K562 (cell line): ENCODE measurements around the gene EFNA5. TPM values are rescaled to one million over a fixed set of nuclear protein-coding genes. Genes with fewer than 3 reads are reported as not detected.

Experiments
- ATAC-seq: fragments of 200-7000 bp; cut with Tn5 transposase; 3 replicates; pipeline ENCODE4 v1.9.1; 2020; ENCODE audit warnings: moderate library complexity
- BruUV-seq: library from RNA; stranded (reverse); fragments of 400-500 nt; replicated peaks from 2 replicates; lab custom pipeline; 2021; lab: Mats Ljungman, UMichigan
- CTCF ChIA-PET: fragments of 300-600 bp; formaldehyde crosslinking; extraction: SDS; loops from one replicate; lab custom pipeline; 2021; ENCODE audit warnings: low intra/inter-chr PET ratio; lab: Yijun Ruan, JAX
- POLR2A ChIA-PET: fragments of 300-600, 350-650 bp; sonication (Branson Sonifier 250); formaldehyde crosslinking; extraction: SDS; loops from one replicate; lab custom pipeline; 2021; ENCODE audit warnings: antibody characterized with exemption, inconsistent platforms; lab: Yijun Ruan, JAX
- DNase-seq, 4 experiments: peaks; one replicate each; pipeline versions ENCODE4 v3.0.0 to v3.0.0-alpha.2; 2011 to 2018; ENCODE audit warnings: low spot score in 3 of 4, mixed read lengths in 3 of 4; ENCODE audit errors: extremely low read depth in 1 of 4
- FAIRE-seq: peaks from 2 replicates; lab custom pipeline; 2011; peaks lifted over from hg19 to GRCh38; lab: Jason Lieb, UNC
- H2AFZ ChIP-seq: 2 replicates; pipeline ENCODE4 v1.6.0; 2011; ENCODE audit warnings: low read depth, low read length, control low read depth, inconsistent platforms
- H3K27ac ChIP-seq: fragments of 200-600 bp; 3 replicates; pipeline ENCODE4 v1.8.0; 2011; ENCODE audit warnings: low read depth, mild to moderate bottlenecking, control low read depth, inconsistent platforms, low read length, moderate library complexity, mixed read lengths; ENCODE audit errors: extremely low read depth
- H3K27me3 ChIP-seq, 2 experiments: fragments of 300-600 bp in 1 of 2; 2 replicates in 1 of 2; 3 replicates in 1 of 2; pipeline versions ENCODE4 v1.6.0 to v1.8.0; 2011; ENCODE audit warnings: inconsistent platforms in 2 of 2, low read length in 2 of 2, mild to moderate bottlenecking in 1 of 2, mixed read lengths in 1 of 2, moderate library complexity in 1 of 2; ENCODE audit not compliant: control insufficient read depth in 2 of 2, insufficient read depth in 2 of 2
- H3K36me3 ChIP-seq: fragments of 300-600 bp; 3 replicates; pipeline ENCODE4 v1.8.0; 2011; ENCODE audit warnings: mild to moderate bottlenecking, low read length, inconsistent platforms; ENCODE audit not compliant: control insufficient read depth, insufficient read depth
- H3K4me1 ChIP-seq, 2 experiments: fragments of 200-600 bp in 1 of 2; replicated peaks in 1 of 2; 2 replicates in 1 of 2; 3 replicates in 1 of 2; pipeline versions ENCODE4 v1.5.1 to v1.8.0; 2011; ENCODE audit warnings: inconsistent platforms in 2 of 2, low read length in 2 of 2, mild to moderate bottlenecking in 1 of 2, mixed read lengths in 1 of 2, moderate library complexity in 1 of 2; ENCODE audit not compliant: control insufficient read depth in 2 of 2, insufficient read depth in 2 of 2
- H3K4me2 ChIP-seq: 2 replicates; pipeline ENCODE4 v1.6.1; 2011; ENCODE audit warnings: low read length, control low read depth, inconsistent platforms, mixed read lengths; ENCODE audit not compliant: insufficient read depth
- H3K4me3 ChIP-seq: fragments of 200-600 bp; sonication (generic), shearing (Covaris generic); 2 replicates; pipeline ENCODE4 v1.5.1; 2016; ENCODE audit warnings: control low read depth, inconsistent platforms
- H3K79me2 ChIP-seq: fragments of 200-600 bp; 3 replicates; pipeline ENCODE4 v1.8.0; 2011; ENCODE audit warnings: low read length, inconsistent platforms; ENCODE audit not compliant: control insufficient read depth, insufficient read depth
- H3K9ac ChIP-seq, 2 experiments: 2 replicates each; pipeline versions ENCODE4 v1.6.0 to v1.6.1; 2011; ENCODE audit warnings: low read depth in 2 of 2, low read length in 2 of 2, control low read depth in 1 of 2, inconsistent platforms in 1 of 2, mild to moderate bottlenecking in 1 of 2, mixed read lengths in 1 of 2; ENCODE audit not compliant: insufficient read depth in 1 of 2
- H3K9me1 ChIP-seq: one replicate; pipeline ENCODE4 v1.6.0; 2011; ENCODE audit warnings: inconsistent platforms, mild to moderate bottlenecking, low read length, moderate library complexity; ENCODE audit not compliant: control insufficient read depth, insufficient read depth
- H3K9me3 ChIP-seq: replicated peaks from 2 replicates; pipeline ENCODE4 v1.5.1; 2011; ENCODE audit warnings: low read depth, low read length, inconsistent platforms; ENCODE audit not compliant: control insufficient read depth, insufficient read depth
- H4K20me1 ChIP-seq: replicated peaks from 2 replicates; pipeline ENCODE4 v1.6.1; 2011; ENCODE audit warnings: low read length, inconsistent platforms, mixed read lengths; ENCODE audit not compliant: control insufficient read depth, insufficient read depth
- CBFB ChIP-seq: sonication (generic); formaldehyde crosslinking; IDR thresholded peaks from 2 replicates; pipeline ENCODE4 v1.4.0; 2020; ENCODE audit warnings: mild to moderate bottlenecking, missing genetic modification reagents
- CCAR2 ChIP-seq: fragments of 200-400 bp; formaldehyde crosslinking; IDR thresholded peaks from 2 replicates; pipeline ENCODE4 v1.6.1; 2017; ENCODE audit warnings: mild to moderate bottlenecking, low read depth, low read length
- CTBP1 ChIP-seq: fragments of 450-650 bp; IDR thresholded peaks from 2 replicates; pipeline ENCODE4 v1.6.1; 2016; ENCODE audit warnings: borderline replicate concordance
- IFI16 ChIP-seq: fragments of 250-450 bp; sonication (Bioruptor Pico); IDR thresholded peaks from 2 replicates; pipeline ENCODE4 v2.1.2; 2022; ENCODE audit warnings: mild to moderate bottlenecking, inconsistent platforms
- KAT8 ChIP-seq: fragments of 450-650 bp; IDR thresholded peaks from 2 replicates; pipeline ENCODE4 v1.6.1; 2016; ENCODE audit warnings: low read depth, mild to moderate bottlenecking
- MIER1 ChIP-seq: fragments of 450-650 bp; IDR thresholded peaks from 2 replicates; pipeline ENCODE4 v1.6.1; 2016; ENCODE audit warnings: antibody characterized with exemption, mild to moderate bottlenecking, low read depth
- NFIX ChIP-seq: fragments of 250-450 bp; sonication (Bioruptor Pico); IDR thresholded peaks from 2 replicates; pipeline ENCODE4 v1.4.0; 2020; ENCODE audit warnings: low read depth, mild to moderate bottlenecking, moderate library complexity
- NR3C1 ChIP-seq: sonication (generic); formaldehyde crosslinking; IDR thresholded peaks from 2 replicates; pipeline ENCODE4 v1.8.1; 2022; ENCODE audit warnings: missing genetic modification reagents
- RCOR1 ChIP-seq, 2 experiments: IDR thresholded peaks; 2 replicates each; pipeline ENCODE4 v1.6.1; 2012; ENCODE audit warnings: low read depth in 2 of 2, low read length in 2 of 2, borderline replicate concordance in 1 of 2, improper control_type of control experiment in 1 of 2
- SAFB2 ChIP-seq: fragments of 200-400 bp; formaldehyde crosslinking; IDR thresholded peaks from 2 replicates; pipeline ENCODE4 v1.6.1; 2018; ENCODE audit warnings: borderline replicate concordance, low read length, low read depth, moderate library complexity; ENCODE audit not compliant: severe bottlenecking
- SMAD4 ChIP-seq: fragments of 250-450 bp; sonication (Bioruptor Pico); conservative IDR thresholded peaks from 2 replicates; pipeline ENCODE4 v1.8.0; 2021; ENCODE audit warnings: inconsistent platforms, mild to moderate bottlenecking, moderate library complexity
- ZNF184 ChIP-seq: sonication (generic); formaldehyde crosslinking; IDR thresholded peaks from 2 replicates; pipeline ENCODE4 v1.5.0; 2020; ENCODE audit warnings: missing genetic modification reagents
- ZNF24 ChIP-seq: fragments of 450-650 bp; IDR thresholded peaks from 2 replicates; pipeline ENCODE4 v1.6.1; 2016
- ZNF584 ChIP-seq: fragments of 200-800 bp; sonication (Bioruptor generic); IDR thresholded peaks from 2 replicates; pipeline ENCODE4 v1.6.1; 2016; ENCODE audit warnings: low read depth, mild to moderate bottlenecking, missing genetic modification characterization, missing compliant biosample characterization
- ZNF79 ChIP-seq: fragments of 250-450 bp; sonication (Bioruptor Pico); IDR thresholded peaks from 2 replicates; pipeline ENCODE4 v1.4.0; 2020; ENCODE audit warnings: low read depth, mild to moderate bottlenecking, moderate library complexity
- WGBS: fragments of 100-300 bp; shearing (Covaris generic); methylation state at CpG from one replicate; pipeline ENCODE4 v1.1.6; 2016; ENCODE audit warnings: low coverage, mixed read lengths; ENCODE audit not compliant: insufficient coverage; ENCODE audit errors: missing lambda C conversion rate; 5-methylcytosine and 5-hydroxymethylcytosine counted together
- in situ Hi-C: fragments of 300-500 bp; cut with MboI; formaldehyde crosslinking; loops from 4 replicates; pipeline ENCODE4 v1.15.0; 2018; ENCODE audit warnings: inconsistent platforms, mixed read lengths
- intact Hi-C: fragments of 100-400 bp; cut with micrococcal nuclease; formaldehyde crosslinking; loops from 2 replicates; pipeline ENCODE4 v1.14.2; 2022
- polyA plus RNA-seq, 8 experiments: library from polyadenylated mRNA; depleted of rRNA in 4 of 8; stranded (reverse) in 5 of 8; unstranded in 3 of 8; fragments of >200 nt; fragmentation: Nextera tagmentation in 2 of 8; fragmentation: Illumina TruSeq in 1 of 8; extraction: Ambion mirVana in 2 of 8; extraction: Trizol in 1 of 8; gene quantifications; 2 replicates each; pipeline versions ENCODE4 v1.2.1 to v1.2.3, GENCODE V29; 2011 to 2014; ENCODE audit warnings: inconsistent platforms in 1 of 8, missing spikeins in 1 of 8
- total RNA-seq, 7 experiments: library from RNA; depleted of rRNA in 6 of 7; stranded (reverse); fragments of >200 nt in 6 of 7; fragmentation: Illumina TruSeq in 2 of 7; extraction: Trizol in 2 of 7; gene quantifications; 2 replicates each; pipeline versions ENCODE4 v1.2.1 to v1.2.3, GENCODE V29; 2011 to 2021; ENCODE audit warnings: low replicate concordance in 1 of 7
- TF ChIP-seq, protein P1 (sequence below): fragments of 250-450 bp; sonication (Bioruptor Pico); IDR thresholded peaks from 2 replicates; pipeline ENCODE4 v1.8.0; 2022; ENCODE audit warnings: inconsistent platforms
- TF ChIP-seq, protein P2 (sequence below): fragments of 250-450 bp; sonication (Bioruptor Pico); IDR thresholded peaks from 2 replicates; pipeline ENCODE4 v1.5.0; 2021
- TF ChIP-seq, protein P3 (sequence below), 2 experiments: IDR thresholded peaks in 1 of 2; conservative IDR thresholded peaks in 1 of 2; 2 replicates each; pipeline ENCODE4 v1.6.1; 2016; ENCODE audit warnings: low read depth in 2 of 2, mild to moderate bottlenecking in 1 of 2, missing compliant biosample characterization in 1 of 2, missing genetic modification characterization in 1 of 2, moderate library complexity in 1 of 2

Gene EFNA5
- total and polyA plus RNA-seq, 9 of the 15 experiments (the other 6 are each of a cell fraction or from before 2014, with no cell fraction given) = 0.20 TPM; not detected in 8

DNA sequence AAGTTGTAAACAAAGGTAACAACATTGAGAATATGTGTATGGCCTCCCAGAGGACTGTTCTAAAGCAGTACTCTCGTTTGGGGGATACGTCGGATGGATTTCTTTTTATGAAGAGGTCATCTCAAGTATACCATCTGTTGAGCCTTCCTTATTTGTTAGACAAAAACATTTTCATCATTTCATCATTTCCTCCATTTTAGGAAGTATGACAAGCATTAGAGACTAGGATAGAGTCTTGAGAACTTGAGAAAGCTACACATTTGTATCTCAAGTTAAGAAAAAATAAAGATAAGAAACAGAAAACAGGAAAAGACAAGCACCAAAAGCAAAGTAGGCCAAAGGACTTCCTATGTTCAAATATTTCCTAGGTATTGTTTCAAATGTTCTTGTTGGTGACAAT, 307.0 kb downstream of the EFNA5 start:
- Histone ChIP-seq H3K27ac (no peak overlapping the region), H3K9me3 (no peaks in the 10 kb centered on the region), H3K4me2 (no peak overlapping the region), H3K4me1 (no peaks in the 10 kb centered on the region), H3K9me1 (no peaks in the 10 kb centered on the region), H3K27me3 (no peaks in the 10 kb centered on the region), H3K79me2 (no peaks in the 10 kb centered on the region), H3K36me3 (no peaks in the 10 kb centered on the region), H3K9ac (no peak overlapping the region), H2AFZ (no peak overlapping the region), H4K20me1 (no peaks in the 10 kb centered on the region), H3K4me3 (no peak overlapping the region)
- CTCF ChIA-PET = no interaction called here
- in situ Hi-C loops (no loop called here), intact Hi-C loops (no loop called here)
- POLR2A ChIA-PET = no interaction called here
- ATAC-seq (no peak), FAIRE-seq (no peak), DNase-seq (no peak)
- WGBS = 0% methylated on average over 3 of the region's 3 CpGs
- BruUV-seq = no TSS peak
- TF ChIP-seq ZNF79 (CRISPR knock-in tag) (no peak), SAFB2 (no peak), SMAD4 (CRISPR knock-in tag) (no peak), ZNF24 (no peak), CBFB (CRISPR knock-in tag) (no peak), RCOR1 (IDR thresholded peaks at IDR 0.05; ENCODE audit: borderline replicate concordance in 1 of 2, low read depth in 2 of 2, low read length in 2 of 2) (no peak), IFI16 (no peak), ZNF184 (CRISPR knock-in tag) (no peak), MIER1 (no peak), NR3C1 (CRISPR knock-in tag) (no peak), ZNF584 (CRISPR knock-in tag) (no peak), NFIX (CRISPR knock-in tag) (no peak), CCAR2 (no peak), KAT8 (no peak), CTBP1 (no peak)
- TF ChIP-seq, protein P1, sequence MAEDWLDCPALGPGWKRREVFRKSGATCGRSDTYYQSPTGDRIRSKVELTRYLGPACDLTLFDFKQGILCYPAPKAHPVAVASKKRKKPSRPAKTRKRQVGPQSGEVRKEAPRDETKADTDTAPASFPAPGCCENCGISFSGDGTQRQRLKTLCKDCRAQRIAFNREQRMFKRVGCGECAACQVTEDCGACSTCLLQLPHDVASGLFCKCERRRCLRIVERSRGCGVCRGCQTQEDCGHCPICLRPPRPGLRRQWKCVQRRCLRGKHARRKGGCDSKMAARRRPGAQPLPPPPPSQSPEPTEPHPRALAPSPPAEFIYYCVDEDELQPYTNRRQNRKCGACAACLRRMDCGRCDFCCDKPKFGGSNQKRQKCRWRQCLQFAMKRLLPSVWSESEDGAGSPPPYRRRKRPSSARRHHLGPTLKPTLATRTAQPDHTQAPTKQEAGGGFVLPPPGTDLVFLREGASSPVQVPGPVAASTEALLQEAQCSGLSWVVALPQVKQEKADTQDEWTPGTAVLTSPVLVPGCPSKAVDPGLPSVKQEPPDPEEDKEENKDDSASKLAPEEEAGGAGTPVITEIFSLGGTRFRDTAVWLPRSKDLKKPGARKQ = no peak
- TF ChIP-seq, protein P2, sequence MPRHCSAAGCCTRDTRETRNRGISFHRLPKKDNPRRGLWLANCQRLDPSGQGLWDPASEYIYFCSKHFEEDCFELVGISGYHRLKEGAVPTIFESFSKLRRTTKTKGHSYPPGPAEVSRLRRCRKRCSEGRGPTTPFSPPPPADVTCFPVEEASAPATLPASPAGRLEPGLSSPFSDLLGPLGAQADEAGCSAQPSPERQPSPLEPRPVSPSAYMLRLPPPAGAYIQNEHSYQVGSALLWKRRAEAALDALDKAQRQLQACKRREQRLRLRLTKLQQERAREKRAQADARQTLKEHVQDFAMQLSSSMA = no peak
- TF ChIP-seq, protein P3, sequence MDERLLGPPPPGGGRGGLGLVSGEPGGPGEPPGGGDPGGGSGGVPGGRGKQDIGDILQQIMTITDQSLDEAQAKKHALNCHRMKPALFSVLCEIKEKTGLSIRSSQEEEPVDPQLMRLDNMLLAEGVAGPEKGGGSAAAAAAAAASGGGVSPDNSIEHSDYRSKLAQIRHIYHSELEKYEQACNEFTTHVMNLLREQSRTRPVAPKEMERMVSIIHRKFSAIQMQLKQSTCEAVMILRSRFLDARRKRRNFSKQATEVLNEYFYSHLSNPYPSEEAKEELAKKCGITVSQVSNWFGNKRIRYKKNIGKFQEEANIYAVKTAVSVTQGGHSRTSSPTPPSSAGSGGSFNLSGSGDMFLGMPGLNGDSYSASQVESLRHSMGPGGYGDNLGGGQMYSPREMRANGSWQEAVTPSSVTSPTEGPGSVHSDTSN (CRISPR knock-in tag; IDR thresholded peaks at IDR 0.05; ENCODE audit: low read depth) = no peak
- TF ChIP-seq, protein P3 (tag; conservative IDR thresholded peaks at IDR 0.05; ENCODE audit: low read depth) = no peak
